H1 (cell line): ENCODE data around the gene CASP5.

Source experiments
- CTCF ChIP-seq, 3 experiments: IDR thresholded peaks; 1 replicate in 2 of 3; 2 replicates in 1 of 3; pipeline versions ENCODE4 v1.5.1 to v1.6.1; 2011; ENCODE audit warnings: low read length in 3 of 3, mild to moderate bottlenecking in 3 of 3, inconsistent platforms in 2 of 3, low read depth in 1 of 3, moderate library complexity in 1 of 3; ENCODE audit not compliant: insufficient read depth in 1 of 3; ENCODE audit errors: control extremely low read depth in 1 of 3
- E2F6 ChIP-seq: IDR thresholded peaks from 2 replicates; pipeline ENCODE4 v1.6.1; 2012; ENCODE audit warnings: inconsistent platforms
- EGR1 ChIP-seq: IDR thresholded peaks from 2 replicates; pipeline ENCODE4 v1.6.1; 2011; ENCODE audit warnings: low read depth, low read length, borderline replicate concordance
- EP300 ChIP-seq, 2 experiments: IDR thresholded peaks; 1 replicate in 1 of 2; 2 replicates in 1 of 2; pipeline ENCODE4 v1.6.1; 2011 to 2012; ENCODE audit warnings: low read depth in 2 of 2, low read length in 2 of 2, mild to moderate bottlenecking in 2 of 2, borderline replicate concordance in 1 of 2, inconsistent platforms in 1 of 2, moderate library complexity in 1 of 2
- EZH2 ChIP-seq: fragments of 200-600 bp; sonication (generic); IDR thresholded peaks from 2 replicates; pipeline ENCODE4 v1.7.1; 2012; ENCODE audit warnings: low read depth, mild to moderate bottlenecking, moderate library complexity, low read length, inconsistent platforms; ENCODE audit not compliant: severe bottlenecking
- GABPA ChIP-seq: IDR thresholded peaks from 2 replicates; pipeline ENCODE4 v1.6.1; 2011; ENCODE audit warnings: mild to moderate bottlenecking, low read length, moderate library complexity, borderline replicate concordance; ENCODE audit not compliant: insufficient read depth
- JUN ChIP-seq: IDR thresholded peaks from 2 replicates; pipeline ENCODE4 v1.6.1; 2011; ENCODE audit warnings: low read depth, mild to moderate bottlenecking, improper control_type of control experiment, low read length
- POLR2AphosphoS5 ChIP-seq: IDR thresholded peaks from 2 replicates; pipeline ENCODE4 v1.6.1; 2011; ENCODE audit warnings: low read depth, low read length
- POU5F1 ChIP-seq: IDR thresholded peaks from 2 replicates; pipeline ENCODE4 v1.6.1; 2011; ENCODE audit warnings: low read depth, mild to moderate bottlenecking, low read length, moderate library complexity
- RNF2 ChIP-seq: fragments of 200-900, 300-1000 bp; sonication (generic); IDR thresholded peaks from 2 replicates; pipeline ENCODE4 v1.7.1; 2016; ENCODE audit warnings: borderline replicate concordance, low read depth, mild to moderate bottlenecking, antibody characterized with exemption, low read length; ENCODE audit not compliant: poor library complexity, severe bottlenecking; ENCODE audit errors: missing control alignments
- SIN3A ChIP-seq, 2 experiments: IDR thresholded peaks in 1 of 2; conservative IDR thresholded peaks in 1 of 2; 2 replicates each; pipeline ENCODE4 v1.6.1; 2011 to 2012; ENCODE audit warnings: low read length in 2 of 2, improper control_type of control experiment in 1 of 2, low read depth in 1 of 2, mild to moderate bottlenecking in 1 of 2
- TCF12 ChIP-seq: IDR thresholded peaks from 2 replicates; pipeline ENCODE4 v1.6.1; 2011; ENCODE audit warnings: low read depth, mild to moderate bottlenecking, low read length
- TEAD4 ChIP-seq: IDR thresholded peaks from 2 replicates; pipeline ENCODE4 v1.6.1; 2012; ENCODE audit warnings: low read depth, low read length, inconsistent platforms, mixed read lengths
- TF ChIP-seq, protein P1 (sequence below): IDR thresholded peaks from 2 replicates; pipeline ENCODE4 v1.6.1; 2012; ENCODE audit warnings: inconsistent platforms

DNA sequence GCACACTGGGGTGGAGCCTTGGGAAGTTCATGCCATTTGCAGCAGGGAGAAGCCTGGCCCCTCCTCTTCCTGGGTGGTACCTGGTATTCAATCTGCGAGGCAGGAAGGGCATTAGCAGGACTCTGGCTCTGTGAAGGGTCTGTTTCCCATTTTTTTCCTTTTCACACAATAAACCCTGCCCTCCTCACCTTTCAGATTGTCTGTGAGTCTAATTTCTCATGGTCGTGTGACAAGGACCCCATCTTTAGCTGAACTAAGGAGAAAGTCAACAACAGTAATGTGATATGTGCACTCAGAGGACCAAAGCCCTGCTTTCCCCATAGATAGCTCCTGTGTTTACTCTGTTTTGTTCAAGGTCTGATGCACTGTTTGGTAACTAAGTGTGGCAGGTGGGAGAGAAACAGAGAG is 28.0 kb downstream of the CASP5 start:
- TF ChIP-seq POLR2AphosphoS5 (no peak), EGR1 (no peak), EZH2 (no peak), EP300 (IDR thresholded peaks at IDR 0.05; ENCODE audit: borderline replicate concordance in 1 of 2, low read depth in 2 of 2, low read length in 2 of 2) (no peak), CTCF (IDR thresholded peaks at IDR 0.05; ENCODE audit: control extremely low read depth in 1 of 3, insufficient read depth in 1 of 3, low read depth in 1 of 3, low read length in 3 of 3) (no peak), TCF12 (no peak), TEAD4 (no peak), POU5F1 (no peak), SIN3A (conservative IDR thresholded peaks at IDR 0.05 in 1 of 2, IDR thresholded peaks at IDR 0.05 in 1 of 2; ENCODE audit: low read depth in 1 of 2, low read length in 2 of 2) (no peak), E2F6 (no peak), RNF2 (no peak), GABPA (no peak), JUN (no peak)
- TF ChIP-seq, protein P1, sequence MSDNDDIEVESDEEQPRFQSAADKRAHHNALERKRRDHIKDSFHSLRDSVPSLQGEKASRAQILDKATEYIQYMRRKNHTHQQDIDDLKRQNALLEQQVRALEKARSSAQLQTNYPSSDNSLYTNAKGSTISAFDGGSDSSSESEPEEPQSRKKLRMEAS = no peak
